Activated CD4-positive, alpha-beta T cell treated with anti-CD3 and anti-CD28 coated beads, Interleukin-2, amount 50 U/mL, for 24 hours (primary cell): ENCODE measurements around the gene ZBTB20.

ENCODE experiments used
- DNase-seq, 2 donors: peaks; one replicate each; pipeline ENCODE4 v3.0.0-alpha.2; 2020; ENCODE audit warnings: low read depth in 1 of 2, low spot score in 1 of 2

ZBTB20 gene

DNA sequence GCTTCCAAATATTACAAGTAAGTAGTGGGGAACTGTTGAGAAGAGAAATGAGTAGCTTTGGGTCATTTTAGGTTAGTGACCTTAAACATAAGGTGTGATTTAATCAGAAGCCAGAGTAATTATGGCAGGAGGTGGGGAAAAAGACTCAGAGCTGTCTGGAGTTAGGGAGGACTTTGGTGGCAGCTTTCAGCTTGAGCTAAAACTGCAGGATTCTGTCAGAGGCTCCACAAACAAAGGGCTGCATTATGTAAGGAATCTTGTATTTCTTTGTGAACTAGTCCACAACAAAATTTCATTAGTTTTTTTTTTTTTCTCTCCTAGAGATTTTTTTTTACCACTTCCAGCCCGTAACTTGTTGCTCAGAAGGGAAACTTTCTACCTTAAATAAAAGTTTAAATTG is 507.9 kb downstream of the ZBTB20 start:
- DNase-seq: no peak

DNA sequence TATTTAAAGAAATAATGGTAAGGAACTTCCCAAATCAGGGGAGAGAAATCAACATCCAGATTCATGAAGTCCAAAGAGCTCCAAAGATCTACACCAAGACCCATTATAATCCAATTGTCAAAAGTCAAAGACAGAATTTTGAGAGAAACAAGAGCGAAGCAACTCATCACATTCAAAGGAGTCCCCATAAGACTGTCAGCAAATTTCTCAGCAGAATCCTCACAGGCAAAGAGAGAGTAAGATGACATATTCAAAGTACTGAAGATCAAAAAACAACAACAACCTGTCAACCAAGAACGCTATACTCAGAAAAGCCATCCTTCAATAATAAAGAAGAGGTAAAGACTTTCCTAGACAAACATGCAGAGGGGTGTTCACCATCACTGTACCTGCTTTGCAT is 511.2 kb downstream of the ZBTB20 start:
- no peak for DNase-seq

DNA sequence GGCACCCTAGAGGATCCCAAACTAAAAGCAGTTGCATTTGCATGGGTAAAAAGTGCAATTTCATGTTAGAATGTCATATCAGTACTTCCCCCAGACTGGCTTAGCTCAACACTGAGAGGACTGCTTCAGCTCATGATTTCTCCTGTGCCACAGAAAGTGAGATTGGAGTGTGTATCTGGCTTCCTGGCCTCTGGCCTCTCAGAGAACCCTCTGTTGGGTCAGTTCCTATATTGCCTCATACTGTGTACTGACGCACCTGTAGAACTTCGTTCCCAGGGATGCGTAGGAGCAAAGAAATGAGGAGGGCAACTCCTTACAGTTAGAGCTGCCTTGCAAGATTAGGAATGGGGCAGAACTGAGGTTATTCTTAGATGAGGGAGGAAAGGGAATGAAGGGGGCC is 512.5 kb downstream of the ZBTB20 start:
- no peak for DNase-seq

DNA sequence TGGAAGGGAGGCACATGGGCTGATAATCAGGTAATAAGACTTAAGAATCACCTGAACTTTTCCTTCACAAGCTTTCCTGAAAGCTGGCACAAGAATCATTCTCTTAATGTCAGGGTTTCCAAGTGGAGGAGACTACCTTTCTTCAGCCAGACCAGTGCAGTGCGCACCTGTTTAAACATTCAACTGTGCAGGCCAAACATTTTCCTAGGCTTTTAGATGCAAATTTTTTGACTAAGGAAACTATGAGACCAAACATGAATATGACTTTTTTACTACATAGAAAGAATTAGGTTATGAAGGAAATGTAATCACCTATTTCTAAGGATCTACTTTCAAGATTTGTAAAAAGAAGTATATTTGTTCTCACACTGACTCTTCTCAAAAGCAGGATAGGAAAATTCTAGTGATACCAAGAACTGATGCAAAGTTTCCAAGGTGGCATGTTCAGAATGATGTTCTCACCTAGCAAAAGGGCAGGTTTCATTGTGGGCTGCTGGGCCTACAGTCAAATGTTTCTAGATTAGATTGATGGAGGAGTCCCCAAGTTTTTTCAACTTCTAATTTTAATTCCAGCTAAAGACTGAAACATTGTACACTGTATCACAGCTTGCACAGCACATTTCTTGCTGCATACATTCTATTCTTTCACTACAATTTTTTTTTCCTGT is 514.2 kb downstream of the ZBTB20 start:
- peak in 1 of 2 donors; percentile 32 for DNase-seq

DNA sequence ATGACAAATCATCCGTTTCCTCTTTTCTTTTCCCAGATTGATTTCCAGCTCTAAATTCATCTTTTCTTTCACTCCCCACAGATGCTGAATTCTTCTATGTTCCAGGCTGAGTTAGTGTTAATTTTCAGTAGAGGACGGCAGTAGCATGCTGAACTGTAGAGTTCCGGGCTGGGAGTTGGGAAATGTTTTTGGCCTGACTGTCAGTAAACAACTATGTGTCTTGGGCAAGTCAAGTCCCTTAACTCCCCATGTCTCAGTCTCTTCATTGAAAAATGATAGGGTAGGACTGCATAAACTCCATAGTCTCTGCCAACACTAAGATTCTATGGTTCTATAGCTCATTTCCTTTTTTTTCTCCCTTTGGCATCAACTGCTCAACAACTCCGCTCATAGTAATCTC is 519.3 kb downstream of the ZBTB20 start:
- DNase-seq: no peak

DNA sequence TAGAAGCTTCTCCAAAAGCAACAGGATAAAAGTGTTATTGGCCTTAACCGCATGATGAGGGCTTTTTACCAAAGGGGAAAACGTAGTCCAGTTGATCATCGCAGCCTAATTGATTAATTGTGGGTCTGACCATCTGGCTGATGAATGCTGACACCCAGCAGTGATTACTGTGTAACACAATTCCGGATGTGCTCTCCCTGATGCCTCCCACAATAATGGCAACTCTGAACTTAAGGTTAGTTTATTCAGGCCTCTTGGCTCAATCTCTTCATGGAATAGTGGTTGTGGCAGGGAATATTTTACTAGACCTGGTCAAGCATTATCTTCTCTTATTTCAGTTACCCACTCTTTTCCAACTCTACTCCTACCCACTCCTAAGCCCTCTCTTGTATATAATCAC is 520.3 kb downstream of the ZBTB20 start:
- no peak for DNase-seq

DNA sequence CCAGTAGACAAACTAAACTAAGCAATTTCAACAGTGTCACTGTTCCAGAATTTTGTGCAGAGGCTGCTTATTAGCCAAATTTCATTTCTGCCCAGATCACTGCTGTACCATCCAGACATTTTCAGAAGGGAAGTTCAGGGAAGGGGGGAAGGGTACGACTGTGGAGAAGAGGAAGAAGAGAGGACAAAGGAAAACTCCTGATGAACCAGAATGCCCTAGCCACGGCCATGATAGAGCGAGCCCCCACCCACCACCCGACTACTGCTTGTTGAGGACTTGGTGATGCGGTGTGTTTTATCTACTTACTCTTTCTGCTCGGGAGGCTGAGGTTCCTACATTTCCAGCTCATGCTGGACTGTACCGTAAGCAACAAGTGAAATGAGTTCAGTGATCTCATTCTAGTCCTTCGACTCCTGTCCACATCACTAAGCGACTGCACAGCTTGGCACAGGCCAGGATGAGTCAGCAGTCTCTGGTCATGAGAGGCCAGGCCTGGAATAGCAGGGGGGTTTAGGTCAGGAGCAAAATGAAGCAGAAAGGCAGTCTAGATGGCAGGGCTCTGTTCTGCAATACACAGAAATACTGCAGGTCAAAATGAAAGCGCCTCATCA is 522.4 kb downstream of the ZBTB20 start:
- DNase-seq: no peak

DNA sequence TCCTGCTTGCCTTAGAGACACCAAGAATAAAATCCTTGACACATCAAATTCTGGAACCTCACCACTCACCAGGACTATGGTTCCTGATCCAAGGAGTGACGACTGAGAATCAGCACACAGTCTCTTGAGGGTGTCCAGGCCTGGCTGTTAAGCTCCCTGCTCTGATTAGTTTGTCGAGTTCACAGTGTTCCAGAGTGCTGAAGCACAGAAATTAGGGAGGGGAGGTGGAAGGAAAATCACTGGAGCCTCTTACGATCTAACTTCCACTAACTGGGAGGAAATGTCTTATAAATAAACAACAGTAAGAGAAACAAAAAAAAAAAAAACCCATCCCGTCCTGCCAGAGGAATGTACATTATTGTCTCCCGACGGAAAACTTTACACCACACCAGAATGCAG is 523.0 kb downstream of the ZBTB20 start:
- no peak for DNase-seq

DNA sequence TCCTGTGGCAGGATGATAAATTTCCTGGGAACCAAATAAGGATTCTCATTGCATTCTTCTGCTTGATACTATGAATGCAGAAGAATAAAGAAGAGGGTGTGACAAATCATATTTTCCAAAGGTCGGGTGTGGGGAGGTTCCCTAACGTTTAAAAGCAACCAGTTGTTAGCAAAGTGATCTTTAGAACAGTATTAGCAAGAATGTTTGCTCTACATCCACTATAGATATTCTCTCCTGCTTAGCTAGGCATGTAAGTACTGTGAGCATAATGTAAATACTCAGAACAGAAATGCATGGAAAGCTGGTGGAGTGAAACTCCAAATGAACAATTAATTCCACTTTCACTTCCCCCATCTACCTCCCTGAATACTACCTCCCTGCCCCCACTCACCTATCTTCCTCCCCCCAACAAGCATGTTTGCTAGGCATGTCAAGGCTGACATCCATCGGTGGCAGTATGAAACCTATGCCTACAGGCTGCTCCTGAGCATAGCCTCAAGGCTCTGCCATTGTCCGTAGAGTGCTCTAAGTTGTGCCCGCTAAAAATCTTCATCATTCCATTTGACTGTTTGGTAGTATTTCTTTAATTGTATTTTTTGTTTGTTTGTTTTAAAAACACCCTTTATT is 523.6 kb downstream of the ZBTB20 start:
- no peak for DNase-seq

DNA sequence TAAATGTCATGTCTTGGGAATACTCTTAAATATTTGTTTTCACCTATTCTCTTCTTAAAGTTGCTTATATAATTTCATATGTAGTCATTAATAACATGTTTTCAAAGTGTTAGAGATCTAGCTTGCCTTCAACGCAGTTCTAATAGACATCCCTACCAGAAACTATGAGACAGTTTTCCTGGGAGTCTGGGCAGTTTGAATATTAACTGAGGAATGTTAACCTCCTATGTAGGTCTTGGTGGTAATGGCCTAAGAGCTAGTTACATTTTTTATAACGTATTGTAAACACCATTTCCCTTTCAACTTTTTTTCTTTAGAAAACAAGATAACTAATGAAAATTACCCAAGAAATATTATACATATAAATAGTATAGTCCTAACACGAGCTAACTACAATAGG is 525.1 kb downstream of the ZBTB20 start:
- no peak for DNase-seq

DNA sequence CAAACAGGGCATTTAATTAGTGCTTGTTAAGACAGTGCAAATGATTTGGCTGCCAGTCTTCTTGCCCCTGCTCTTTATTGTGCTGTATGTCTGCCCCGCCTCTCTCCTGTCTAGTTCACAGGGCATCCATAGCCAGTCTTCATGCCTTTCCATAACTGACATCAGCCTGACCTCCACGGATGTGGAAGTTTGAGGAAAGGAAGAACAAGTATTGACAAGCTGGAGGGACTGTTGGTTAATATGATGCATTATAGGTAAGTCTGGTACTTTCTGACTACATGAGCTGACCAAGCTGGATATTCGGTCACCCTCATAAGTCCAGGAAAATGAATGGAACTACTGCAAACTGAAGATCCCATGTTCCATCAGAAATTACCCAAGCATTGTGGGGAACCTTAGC is 527.3 kb downstream of the ZBTB20 start:
- no peak for DNase-seq

DNA sequence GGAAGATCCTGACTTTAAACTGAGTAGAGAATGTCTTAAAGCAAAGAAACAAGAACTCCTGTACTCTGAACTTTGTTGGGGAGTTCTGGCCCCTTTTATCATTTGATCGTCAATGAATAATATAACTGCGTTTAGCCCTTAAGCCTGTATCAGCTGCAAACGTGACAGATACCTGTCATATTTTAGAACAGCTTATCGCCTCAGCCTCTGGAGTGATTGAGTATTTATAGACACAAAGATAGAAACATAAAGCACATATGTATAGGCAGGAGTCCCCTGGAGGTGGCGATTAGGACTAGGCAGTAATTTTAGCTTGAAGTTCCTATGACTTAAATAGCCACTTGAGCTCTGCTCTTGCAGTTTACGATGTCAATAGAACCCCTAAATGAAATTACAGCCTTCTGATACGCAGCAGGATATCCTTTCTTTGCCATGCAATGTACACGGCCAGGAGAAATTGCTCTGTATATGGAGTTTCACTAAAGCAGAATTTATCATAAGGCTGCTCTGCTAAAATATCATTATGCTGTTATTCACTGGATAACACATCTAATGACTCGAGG is 531.5 kb downstream of the ZBTB20 start:
- DNase-seq: no peak

DNA sequence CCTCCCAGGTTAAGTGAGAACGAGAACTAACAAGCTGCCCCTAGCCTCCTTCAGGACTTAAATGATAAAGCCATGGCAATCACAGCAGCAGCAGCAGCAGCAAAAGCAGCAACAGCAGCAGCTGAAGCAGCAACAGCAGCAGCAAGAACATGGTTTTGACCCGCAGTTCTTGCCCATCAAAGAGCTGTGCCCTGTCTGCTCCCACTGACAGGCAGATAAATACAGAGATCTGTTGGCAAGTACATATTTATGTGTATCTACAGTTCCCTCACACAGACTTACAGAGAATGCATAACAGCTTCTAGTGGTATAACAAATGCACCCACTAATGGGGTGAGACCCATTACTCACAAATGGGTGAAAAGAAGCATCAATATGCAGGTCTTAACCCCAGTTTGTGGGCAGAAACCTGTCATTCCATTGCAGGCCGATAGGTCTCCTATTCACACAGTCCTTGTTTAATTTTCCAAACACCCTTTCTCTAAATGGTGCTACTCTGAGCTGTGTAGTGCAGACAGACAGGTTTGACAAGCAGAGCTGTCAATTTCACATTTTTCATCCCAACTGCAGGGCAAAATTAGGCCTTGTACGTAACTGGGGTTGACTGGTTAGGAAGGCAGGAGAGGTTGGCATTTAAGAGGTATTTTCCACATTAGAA is 537.0 kb downstream of the ZBTB20 start:
- DNase-seq: no peak

DNA sequence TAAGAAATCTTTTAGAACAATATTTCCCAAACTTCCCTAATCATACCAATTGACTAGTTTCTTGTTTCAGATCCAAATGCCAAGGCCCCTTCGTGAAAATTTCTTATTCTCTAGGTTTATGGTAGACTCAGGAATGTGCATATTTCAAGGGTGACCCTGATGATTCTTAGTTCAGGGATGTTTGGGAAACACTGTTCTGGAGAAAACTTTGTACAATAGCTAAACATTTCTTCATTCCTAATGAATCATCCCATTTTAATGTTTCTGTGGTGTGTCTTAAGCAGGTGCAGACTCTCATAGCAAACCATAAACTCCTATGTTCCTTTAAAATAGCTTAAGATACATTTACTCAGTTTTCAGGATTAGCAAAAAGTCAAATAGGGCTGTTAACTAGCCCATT is 538.8 kb downstream of the ZBTB20 start:
- no peak for DNase-seq

DNA sequence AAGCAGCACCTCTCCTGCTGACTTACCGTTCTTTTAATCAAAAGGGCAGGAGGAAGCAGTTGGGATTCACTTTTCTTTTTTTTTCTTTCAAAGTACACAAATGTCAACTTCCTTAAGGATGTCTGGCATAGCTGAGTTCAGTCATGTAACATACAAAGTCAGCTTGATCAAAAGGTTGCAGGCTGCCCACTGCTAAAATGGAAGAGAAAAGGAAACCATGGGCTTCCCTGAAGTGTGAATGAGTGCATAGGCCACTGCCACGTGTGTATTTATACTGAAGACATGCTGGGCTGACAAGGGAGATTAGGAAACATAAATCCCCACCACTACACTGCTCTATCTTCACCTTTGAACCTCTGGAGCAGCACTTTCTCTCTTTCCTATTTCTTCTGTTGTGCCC is 540.8 kb downstream of the ZBTB20 start:
- no peak for DNase-seq

DNA sequence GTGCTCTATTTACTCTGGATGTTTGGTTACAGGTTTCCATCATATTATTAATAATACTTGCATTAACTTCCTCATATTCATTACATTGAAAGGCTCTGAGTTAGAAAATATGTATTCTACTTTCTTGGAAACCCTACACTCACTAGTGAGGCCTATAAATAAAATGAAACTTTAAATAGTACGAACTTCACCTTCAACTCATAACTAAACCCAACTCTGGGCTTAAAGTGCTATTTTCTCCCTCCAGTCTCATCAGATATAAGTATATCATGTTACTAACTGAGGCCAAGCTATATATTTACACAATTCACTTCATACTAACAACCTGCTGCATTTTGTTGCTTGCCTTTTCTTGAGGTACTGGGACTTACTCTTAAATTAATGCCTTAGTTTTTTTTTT is 546.5 kb downstream of the ZBTB20 start:
- DNase-seq: no peak

DNA sequence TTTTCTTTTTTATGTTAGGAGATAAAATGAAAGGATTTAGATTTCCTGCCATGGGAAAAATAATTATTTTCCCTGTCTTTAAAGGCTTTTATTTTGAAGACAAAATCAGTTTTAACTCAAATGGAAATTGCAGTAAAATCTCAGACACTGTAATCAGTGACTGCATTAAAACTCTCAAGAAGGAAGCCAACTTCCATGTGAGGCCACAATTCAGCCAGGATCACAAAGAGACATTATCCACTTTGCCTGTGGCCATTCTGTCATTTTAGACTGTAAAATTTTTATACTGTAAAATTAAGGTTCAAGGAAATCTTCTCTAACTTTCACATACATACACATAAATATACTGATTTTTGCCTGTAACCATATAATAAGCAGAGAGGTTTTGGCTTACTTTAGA is 549.2 kb downstream of the ZBTB20 start:
- no peak for DNase-seq

DNA sequence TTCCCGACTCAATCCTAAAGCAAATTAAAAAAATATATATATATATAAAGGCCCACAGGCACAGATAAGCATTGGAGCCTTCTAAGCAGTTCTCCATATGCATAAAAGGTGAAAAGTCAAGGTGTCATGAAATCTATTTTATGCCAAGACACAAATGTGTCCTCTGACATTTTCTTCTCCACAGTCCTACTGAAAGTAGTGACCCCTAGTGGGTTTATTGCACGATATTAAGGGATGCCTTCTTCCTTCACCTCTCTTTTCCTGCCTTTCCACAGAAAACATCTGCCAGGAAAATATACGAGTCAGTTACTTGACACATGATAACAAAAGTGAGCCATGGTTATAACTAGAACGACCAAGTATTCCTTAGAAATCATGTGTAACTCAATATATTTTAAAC is 550.1 kb downstream of the ZBTB20 start:
- DNase-seq: no peak

DNA sequence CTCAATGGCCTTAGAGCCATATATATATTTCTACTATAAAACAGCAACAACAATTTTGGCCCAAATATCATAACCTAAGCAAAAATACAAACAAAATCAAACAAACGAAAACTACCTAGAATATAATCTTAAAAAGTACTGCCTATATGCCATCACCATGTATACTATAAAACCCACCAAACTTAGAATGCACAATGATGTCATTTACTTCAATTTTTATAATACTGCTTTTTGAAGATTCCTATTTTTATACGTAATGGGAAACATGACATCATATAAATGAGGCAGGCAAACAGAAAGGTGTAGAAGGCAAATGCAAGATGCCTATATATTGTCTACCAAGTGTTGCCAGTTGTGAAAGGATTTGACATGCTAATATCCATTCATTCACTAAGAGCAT is 550.9 kb downstream of the ZBTB20 start:
- no peak for DNase-seq

DNA sequence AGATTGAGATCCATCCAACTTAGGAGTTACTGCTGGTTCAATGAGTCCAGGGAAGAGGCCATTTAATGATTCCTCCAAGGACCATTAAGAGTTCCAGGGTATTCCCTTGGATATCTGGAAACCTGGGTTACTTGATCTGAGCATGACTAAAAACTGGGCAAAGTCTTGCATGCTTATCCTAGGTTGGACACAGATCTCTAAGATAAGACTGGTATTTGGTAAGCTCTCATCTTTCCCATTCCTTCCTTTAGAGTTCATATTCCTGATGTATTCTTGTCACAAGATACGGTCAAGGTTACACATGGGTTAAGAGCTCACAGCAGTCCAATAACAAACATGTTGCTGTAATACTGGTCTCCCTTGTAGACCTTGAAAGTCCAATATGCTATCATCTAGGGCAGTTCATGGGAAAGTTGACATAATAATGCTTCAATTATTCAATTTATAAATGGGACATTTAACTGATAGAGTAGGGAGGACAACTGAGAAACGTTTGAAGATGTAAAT is 551.5 kb downstream of the ZBTB20 start:
- no peak for DNase-seq

DNA sequence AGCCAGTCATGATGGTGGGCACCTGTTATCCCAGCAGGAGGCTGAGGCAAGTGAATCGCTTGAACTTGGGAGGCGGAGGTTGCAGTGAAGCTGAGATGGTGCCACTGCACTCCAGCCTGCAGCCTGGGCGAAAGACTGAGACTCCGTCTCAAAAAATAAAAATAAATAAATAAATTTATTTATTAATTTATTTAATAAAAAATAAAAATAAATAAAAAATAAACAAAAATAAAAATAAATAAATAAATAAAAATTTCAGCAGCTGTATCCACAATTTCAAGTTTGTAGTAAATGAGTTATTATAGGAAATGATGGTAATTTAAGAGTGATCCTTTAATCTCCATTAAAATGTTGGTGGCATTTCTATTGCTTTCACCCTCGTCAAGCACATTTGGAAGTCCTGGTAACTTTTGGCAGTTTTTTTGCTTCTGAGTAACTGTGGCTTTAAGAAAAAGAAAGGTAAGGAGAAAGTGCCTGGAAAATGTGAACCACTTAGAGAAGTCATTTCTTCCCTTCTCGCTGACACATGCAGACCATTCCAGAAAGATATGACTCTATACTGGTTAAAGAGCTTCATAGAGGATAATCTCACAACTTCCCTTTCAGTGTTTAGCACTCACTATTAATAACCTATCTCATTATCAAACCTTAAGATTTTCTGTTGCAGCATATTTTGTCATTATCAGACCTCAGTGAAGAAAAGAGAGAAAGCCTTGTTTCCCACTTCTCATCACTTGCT is 556.6 kb downstream of the ZBTB20 start:
- DNase-seq: no peak
